Gastrocnemius medialis (tissue), 4 donors: ENCODE results near the gene FDPS.

Experiments
- POLR2A ChIP-seq, 2 donors: fragments of 450-650 bp; IDR thresholded peaks; one replicate each; pipeline ENCODE4 v1.6.1; 2017; ENCODE audit warnings: antibody characterized with exemption in 2 of 2, mild to moderate bottlenecking in 2 of 2, moderate library complexity in 2 of 2
- TF ChIP-seq, protein P1 (sequence below), 5 experiments: fragments of 450-650 bp in 3 of 5; fragments of 200-600 bp in 2 of 5; sonication (generic) in 2 of 5; IDR thresholded peaks in 4 of 5; conservative IDR thresholded peaks in 1 of 5; 1 replicate in 4 of 5; 2 replicates in 1 of 5; pipeline ENCODE4 v1.5.1; 2016 to 2019; ENCODE audit warnings: antibody characterized with exemption in 5 of 5, mild to moderate bottlenecking in 3 of 5, moderate library complexity in 3 of 5

DNA sequence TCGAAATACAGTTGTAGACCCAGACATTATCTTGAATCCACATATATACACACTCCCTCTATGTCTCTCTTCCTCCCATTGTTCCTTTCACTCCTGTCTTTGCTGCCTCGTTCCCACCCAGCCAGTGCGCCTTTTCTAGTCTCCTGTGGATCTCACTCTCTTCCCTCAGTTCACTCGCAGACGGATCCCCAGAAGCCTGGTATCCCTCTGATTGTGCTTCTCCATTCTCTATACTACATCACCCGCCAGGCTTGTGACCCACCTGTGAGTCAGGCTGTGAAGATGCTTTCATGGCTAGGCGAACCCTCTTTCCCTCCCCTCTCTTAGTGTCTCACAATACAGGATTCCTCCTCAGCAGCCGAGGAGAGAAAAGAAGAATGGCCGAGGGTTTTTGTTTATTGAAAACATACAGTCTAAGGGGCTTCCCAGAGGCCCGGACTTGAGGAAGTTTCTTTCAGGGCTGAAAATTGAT is 29.9 kb upstream of the FDPS start:
- TF ChIP-seq POLR2A (IDR thresholded peaks at IDR 0.05), result no peak
- TF ChIP-seq, protein P1, sequence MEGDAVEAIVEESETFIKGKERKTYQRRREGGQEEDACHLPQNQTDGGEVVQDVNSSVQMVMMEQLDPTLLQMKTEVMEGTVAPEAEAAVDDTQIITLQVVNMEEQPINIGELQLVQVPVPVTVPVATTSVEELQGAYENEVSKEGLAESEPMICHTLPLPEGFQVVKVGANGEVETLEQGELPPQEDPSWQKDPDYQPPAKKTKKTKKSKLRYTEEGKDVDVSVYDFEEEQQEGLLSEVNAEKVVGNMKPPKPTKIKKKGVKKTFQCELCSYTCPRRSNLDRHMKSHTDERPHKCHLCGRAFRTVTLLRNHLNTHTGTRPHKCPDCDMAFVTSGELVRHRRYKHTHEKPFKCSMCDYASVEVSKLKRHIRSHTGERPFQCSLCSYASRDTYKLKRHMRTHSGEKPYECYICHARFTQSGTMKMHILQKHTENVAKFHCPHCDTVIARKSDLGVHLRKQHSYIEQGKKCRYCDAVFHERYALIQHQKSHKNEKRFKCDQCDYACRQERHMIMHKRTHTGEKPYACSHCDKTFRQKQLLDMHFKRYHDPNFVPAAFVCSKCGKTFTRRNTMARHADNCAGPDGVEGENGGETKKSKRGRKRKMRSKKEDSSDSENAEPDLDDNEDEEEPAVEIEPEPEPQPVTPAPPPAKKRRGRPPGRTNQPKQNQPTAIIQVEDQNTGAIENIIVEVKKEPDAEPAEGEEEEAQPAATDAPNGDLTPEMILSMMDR (IDR thresholded peaks at IDR 0.05 in 4 of 5, conservative IDR thresholded peaks at IDR 0.05 in 1 of 5), result no peak
